NCI-H2227 (cell line): ENCODE measurements around the gene BYSL.

Experiments used
- DNase-seq: peaks from one replicate; lab custom pipeline; 2025; ENCODE audit not compliant: unreplicated experiment; lab: John Stamatoyannopoulos, UW

BYSL gene

DNA sequence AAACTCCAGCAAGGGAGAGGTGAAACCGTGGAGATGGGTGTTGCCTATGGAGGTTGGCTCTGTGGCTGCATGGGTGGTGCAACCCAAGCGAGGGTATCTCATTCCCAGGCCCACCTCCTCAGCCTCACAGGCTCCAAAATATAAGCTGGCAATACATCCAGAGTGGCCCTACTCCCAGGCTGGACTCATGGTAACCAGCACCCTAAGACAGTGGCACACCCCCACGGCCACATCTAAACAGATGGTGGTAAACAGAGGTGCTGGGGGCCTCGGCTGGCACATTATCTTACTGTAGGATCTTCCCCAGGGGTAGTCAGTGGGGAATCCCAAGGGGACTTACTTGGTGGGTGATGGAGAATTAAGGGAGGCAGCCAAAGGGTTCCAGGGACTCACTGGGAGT is 54.0 kb downstream of the BYSL start:
- DNase-seq = no peak

DNA sequence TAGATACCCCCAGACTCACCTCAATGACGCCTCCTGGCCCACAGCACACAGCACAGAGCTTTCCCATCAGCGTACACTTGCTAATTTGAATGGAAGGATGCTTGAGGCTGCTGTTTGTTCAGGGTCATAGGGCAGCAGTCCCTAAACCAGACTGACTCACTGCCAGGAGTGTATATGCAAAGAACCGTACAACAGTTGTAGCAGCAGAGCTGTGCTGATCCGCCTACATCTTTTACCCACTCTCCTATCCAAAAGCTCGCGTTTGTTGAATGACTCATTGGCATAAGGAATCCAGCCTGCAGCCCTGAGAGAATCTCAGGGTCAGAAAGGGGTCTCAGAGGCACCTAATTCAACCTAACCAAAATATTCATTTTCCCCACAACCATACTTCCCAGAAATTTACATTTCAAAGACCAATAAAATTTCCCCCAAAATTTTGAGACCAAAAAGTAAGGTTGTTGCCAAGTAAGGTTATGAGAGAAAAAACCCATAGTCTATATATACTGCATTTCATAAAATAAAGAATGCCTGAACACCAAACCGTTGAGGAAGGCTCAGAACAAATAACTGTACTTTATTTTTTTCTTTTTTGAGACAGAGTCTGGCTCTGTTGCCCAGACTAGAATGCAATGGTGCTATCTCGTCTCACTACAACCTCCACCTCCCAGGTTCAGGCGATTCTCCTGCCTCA is 55.6 kb downstream of the BYSL start:
- no peak for DNase-seq
